Hepatocyte (in vitro differentiated cells): ENCODE data around the gene MRPL57. TPM values are rescaled to one million over a fixed set of nuclear protein-coding genes. Genes with fewer than 3 reads are reported as not detected.

ENCODE experiments used
- DNase-seq: peaks from one replicate; pipeline ENCODE4 v3.0.0-alpha.2; 2016; ENCODE audit warnings: low spot score
- H2AFZ ChIP-seq: fragments of 200-600 bp; sonication (generic); 2 replicates; pipeline ENCODE4 v1.6.0; 2016; ENCODE audit warnings: antibody characterized with exemption, mild to moderate bottlenecking
- H3K27ac ChIP-seq: fragments of 200-600 bp; sonication (generic); 2 replicates; pipeline ENCODE4 v1.5.1; 2016; ENCODE audit warnings: mild to moderate bottlenecking
- H3K27me3 ChIP-seq: fragments of 200-600 bp; sonication (generic); 2 replicates; pipeline ENCODE4 v1.6.1; 2016
- H3K36me3 ChIP-seq: fragments of 200-600 bp; sonication (generic); replicated peaks from 2 replicates; pipeline ENCODE4 v1.5.1; 2016; ENCODE audit warnings: low read depth; ENCODE audit not compliant: insufficient read depth
- H3K4me1 ChIP-seq: fragments of 200-600 bp; sonication (generic); 2 replicates; pipeline ENCODE4 v1.5.1; 2016; ENCODE audit warnings: mild to moderate bottlenecking, moderate library complexity; ENCODE audit not compliant: insufficient read depth
- H3K4me2 ChIP-seq: fragments of 200-600 bp; sonication (generic); 2 replicates; pipeline ENCODE4 v1.6.0; 2016
- H3K4me3 ChIP-seq: fragments of 200-600 bp; sonication (generic); 2 replicates; pipeline ENCODE4 v1.5.1; 2016; ENCODE audit warnings: mild to moderate bottlenecking
- H3K79me2 ChIP-seq: fragments of 200-600 bp; sonication (generic); 2 replicates; pipeline ENCODE4 v1.6.0; 2017; ENCODE audit warnings: mild to moderate bottlenecking
- H3K9me2 ChIP-seq: fragments of 200-600 bp; sonication (generic); replicated peaks from 2 replicates; pipeline ENCODE4 v1.6.0; 2017; ENCODE audit warnings: mild to moderate bottlenecking; ENCODE audit not compliant: insufficient read depth
- H3K9me3 ChIP-seq: fragments of 200-600 bp; sonication (generic); 2 replicates; pipeline ENCODE4 v1.5.1; 2016; ENCODE audit warnings: low read depth, mild to moderate bottlenecking
- H4K20me1 ChIP-seq: fragments of 200-600 bp; sonication (generic); 2 replicates; pipeline ENCODE4 v1.6.0; 2016; ENCODE audit warnings: mild to moderate bottlenecking; ENCODE audit not compliant: insufficient read depth, poor library complexity, severe bottlenecking
- CTCF ChIP-seq: fragments of 200-600 bp; sonication (generic); IDR thresholded peaks from 2 replicates; pipeline ENCODE4 v1.5.1; 2016; ENCODE audit warnings: antibody characterized with exemption, mild to moderate bottlenecking; ENCODE audit not compliant: poor library complexity
- EZH2 ChIP-seq: fragments of 200-600 bp; sonication (generic); IDR thresholded peaks from 2 replicates; pipeline ENCODE4 v1.6.1; 2016; ENCODE audit warnings: antibody characterized with exemption, mild to moderate bottlenecking, borderline replicate concordance
- EZH2phosphoT487 ChIP-seq: fragments of 200-600 bp; sonication (generic); IDR thresholded peaks from one replicate; pipeline ENCODE4 v1.6.1; 2018; ENCODE audit warnings: antibody characterized with exemption, mild to moderate bottlenecking, low read depth, moderate library complexity; ENCODE audit not compliant: unreplicated experiment, severe bottlenecking
- WGBS: methylation state at CpG from one replicate; pipeline ENCODE4 v1.1.6; 2016; ENCODE audit warnings: low lambda C conversion rate; ENCODE audit errors: missing lambda C conversion rate; 5-methylcytosine and 5-hydroxymethylcytosine counted together
- polyA plus RNA-seq: library from polyadenylated mRNA; unstranded; fragments of >200 nt; fragmentation: Nextera tagmentation; extraction: Ambion mirVana; gene quantifications from 2 replicates; pipeline ENCODE4 v1.2.1, GENCODE V29; 2016
- total RNA-seq: library from RNA; depleted of rRNA; stranded (reverse); fragments of >200 nt; gene quantifications from 2 replicates; pipeline ENCODE4 v1.2.3, GENCODE V29; 2014

MRPL57 gene
- total and polyA plus RNA-seq, 2 experiments from 2014 or later: 25.1 to 57.1 TPM

GRCh38 chr13:21139374-21139773, 37.1 kb upstream of the MRPL57 start:
- peak overlapping the region; percentile 8 for H3K4me3 ChIP-seq
- no peaks in the 10 kb centered on the region for H3K9me3 ChIP-seq
- TF ChIP-seq EZH2 (no peak), CTCF (no peak), EZH2phosphoT487 (no peak)
- no peak for DNase-seq
- peaks cover 16% of the 10 kb centered on the region for H3K4me1 ChIP-seq
- peaks cover 16% of the 10 kb centered on the region for H4K20me1 ChIP-seq
- H3K4me2 ChIP-seq: peak overlapping the region; percentile 72
- H3K27me3 ChIP-seq: no peaks in the 10 kb centered on the region
- no peaks in the 10 kb centered on the region for H3K9me2 ChIP-seq
- WGBS: 97% methylated on average over 12 of the region's 12 CpGs
- H3K79me2 ChIP-seq: peaks cover 37% of the 10 kb centered on the region
- H2AFZ ChIP-seq: peak overlapping the region; percentile 65
- peak overlapping the region; percentile 85 for H3K27ac ChIP-seq
- no peaks in the 10 kb centered on the region for H3K36me3 ChIP-seq

GRCh38 chr13:21142766-21143165, 33.7 kb upstream of the MRPL57 start:
- H3K4me1 ChIP-seq: peaks cover 16% of the 10 kb centered on the region
- H4K20me1 ChIP-seq: peaks cover 29% of the 10 kb centered on the region
- no peak overlapping the region for H2AFZ ChIP-seq
- H3K36me3 ChIP-seq: no peaks in the 10 kb centered on the region
- no peak for DNase-seq
- H3K9me2 ChIP-seq: no peaks in the 10 kb centered on the region
- no peaks in the 10 kb centered on the region for H3K27me3 ChIP-seq
- TF ChIP-seq CTCF: no peak
- no peak for TF ChIP-seq EZH2
- TF ChIP-seq EZH2phosphoT487: no peak
- 94% methylated on average over 3 of the region's 3 CpGs for WGBS
- H3K4me3 ChIP-seq: no peak overlapping the region
- H3K9me3 ChIP-seq: no peaks in the 10 kb centered on the region
- peak overlapping the region; percentile 31 for H3K4me2 ChIP-seq
- no peak overlapping the region for H3K27ac ChIP-seq
- H3K79me2 ChIP-seq: peaks cover 55% of the 10 kb centered on the region

- no peak overlapping the region for H3K4me3 ChIP-seq
- H3K4me2 ChIP-seq: no peak overlapping the region
- H3K36me3 ChIP-seq: no peaks in the 10 kb centered on the region
- no peaks in the 10 kb centered on the region for H3K27me3 ChIP-seq
- H3K79me2 ChIP-seq: peaks cover 32% of the 10 kb centered on the region
- H3K4me1 ChIP-seq: peaks cover 1% of the 10 kb centered on the region
- H3K9me2 ChIP-seq: no peaks in the 10 kb centered on the region
- no peaks in the 10 kb centered on the region for H3K9me3 ChIP-seq
- H3K27ac ChIP-seq: no peak overlapping the region
- H2AFZ ChIP-seq: no peak overlapping the region
- TF ChIP-seq EZH2 (no peak), EZH2phosphoT487 (no peak), CTCF (no peak)
- H4K20me1 ChIP-seq: peaks cover 27% of the 10 kb centered on the region
- WGBS: 82% methylated on average over 4 of the region's 4 CpGs
- DNase-seq: no peak
Measured at GRCh38 chr13:21147827-21148226, 28.6 kb upstream of the MRPL57 start.
